SK-N-SH (cell line): Measurements from ENCODE around the gene DLG2.

Experiments
- CTCF ChIP-seq: fragments of 200-600 bp; sonication (generic); IDR thresholded peaks from 2 replicates; pipeline ENCODE4 v1.6.1; 2017; ENCODE audit warnings: antibody characterized with exemption, mild to moderate bottlenecking, moderate library complexity
- FOXM1 ChIP-seq: IDR thresholded peaks from 2 replicates; pipeline ENCODE4 v1.4.0; 2012; ENCODE audit warnings: low read depth, mild to moderate bottlenecking
- GABPA ChIP-seq: IDR thresholded peaks from 2 replicates; pipeline ENCODE4 v1.4.0; 2012; ENCODE audit warnings: low read depth, mild to moderate bottlenecking
- JUND ChIP-seq: IDR thresholded peaks from 2 replicates; pipeline ENCODE4 v1.4.0; 2012
- NRF1 ChIP-seq: IDR thresholded peaks from 2 replicates; pipeline ENCODE4 v1.6.1; 2012; ENCODE audit warnings: low read depth, mild to moderate bottlenecking, low read length
- POLR2AphosphoS5 ChIP-seq: IDR thresholded peaks from 2 replicates; pipeline ENCODE4 v1.6.1; 2012; ENCODE audit warnings: low read depth, low read length
- RCOR1 ChIP-seq: fragments of 150-350 bp; IDR thresholded peaks from 2 replicates; pipeline ENCODE4 v1.6.1; 2017; ENCODE audit warnings: antibody characterized with exemption, low read length
- RFX5 ChIP-seq: IDR thresholded peaks from 2 replicates; pipeline ENCODE4 v1.6.1; 2012; ENCODE audit warnings: mild to moderate bottlenecking, improper control_type of control experiment, low read length

GRCh38 chr11:85195934-85196333 lies 431.2 kb downstream of the DLG2 start:
- TF ChIP-seq CTCF = no peak
- TF ChIP-seq NRF1 = no peak
- TF ChIP-seq RFX5 = no peak
- no peak for TF ChIP-seq FOXM1
- TF ChIP-seq POLR2AphosphoS5 = no peak
- TF ChIP-seq GABPA = no peak
- TF ChIP-seq JUND = no peak
- no peak for TF ChIP-seq RCOR1
